GM12892 (cell line): ENCODE results near the gene APBB2.

ENCODE experiments used
- DNase-seq: peaks from one replicate; pipeline ENCODE4 v3.0.0; 2011; ENCODE audit not compliant: insufficient read length
- FAIRE-seq: peaks from 2 replicates; lab custom pipeline; 2011; peaks lifted over from hg19 to GRCh38; lab: Jason Lieb, UNC
- POLR2A ChIP-seq: IDR thresholded peaks from 2 replicates; pipeline ENCODE4 v1.6.1; 2011; ENCODE audit warnings: low read depth, low read length, control low read depth
- POLR2AphosphoS5 ChIP-seq: IDR thresholded peaks from 2 replicates; pipeline ENCODE4 v1.6.1; 2011; ENCODE audit warnings: low read depth, low read length, control low read depth
- TAF1 ChIP-seq: IDR thresholded peaks from 2 replicates; pipeline ENCODE4 v1.6.1; 2011; ENCODE audit warnings: low read depth, mild to moderate bottlenecking, control low read depth, low read length, borderline replicate concordance

The APBB2 gene

GRCh38 chr4:40840255-40840984 lies 373.9 kb downstream of the APBB2 start:
- DNase-seq = no peak
- peak; percentile 44 for FAIRE-seq
- TF ChIP-seq TAF1 = no peak
- TF ChIP-seq POLR2A = no peak
- no peak for TF ChIP-seq POLR2AphosphoS5

DNA sequence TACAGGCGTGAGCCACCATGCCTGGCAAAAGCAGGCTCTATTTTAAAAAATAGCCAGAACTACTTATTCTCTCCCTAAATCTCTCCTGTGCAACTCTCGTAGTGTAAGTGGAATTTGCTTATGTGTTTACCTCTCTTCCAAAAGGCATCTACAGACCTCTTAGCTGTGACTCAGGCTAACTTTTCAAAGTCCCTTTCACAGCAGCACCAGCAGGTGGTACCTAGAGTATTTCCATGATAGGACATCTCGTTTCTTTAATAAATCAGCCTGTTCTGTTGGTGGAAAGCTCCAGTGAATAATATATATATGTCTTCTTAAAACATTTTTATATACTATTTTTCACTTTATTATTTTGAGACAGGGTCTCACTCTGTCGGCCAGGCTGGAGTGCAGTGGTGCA lies 375.6 kb downstream of the APBB2 start:
- no peak for TF ChIP-seq POLR2A
- TF ChIP-seq POLR2AphosphoS5 = no peak
- no peak for TF ChIP-seq TAF1
- no peak for DNase-seq
- FAIRE-seq = no peak

- TF ChIP-seq POLR2A (no peak), POLR2AphosphoS5 (no peak), TAF1 (no peak)
- FAIRE-seq (peak; percentile 36), DNase-seq (no peak)
These were observed 377.1 kb downstream of the APBB2 start for GRCh38 chr4:40837094-40837870.

DNA sequence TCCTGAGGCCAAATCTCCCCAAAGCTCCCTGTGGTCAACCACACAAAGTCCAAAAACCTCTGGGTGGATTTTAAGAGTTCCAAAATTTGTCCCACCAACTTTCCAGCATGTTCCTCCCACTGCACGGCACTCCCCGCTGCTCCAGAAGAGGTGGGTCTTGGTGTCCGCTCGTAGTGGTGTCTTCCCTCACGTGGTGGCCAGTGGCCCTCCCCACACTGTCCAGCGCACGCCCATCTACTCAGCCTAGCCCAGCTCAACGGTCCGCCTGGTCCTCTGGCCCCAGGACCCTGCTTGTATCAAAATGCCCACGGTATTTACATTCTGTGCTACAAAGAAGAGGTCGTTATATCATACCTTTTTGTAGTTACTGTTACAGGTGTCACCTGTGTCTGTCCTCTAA lies 381.1 kb downstream of the APBB2 start:
- TF ChIP-seq POLR2A (no peak), TAF1 (no peak), POLR2AphosphoS5 (no peak)
- FAIRE-seq (no peak), DNase-seq (no peak)

DNA sequence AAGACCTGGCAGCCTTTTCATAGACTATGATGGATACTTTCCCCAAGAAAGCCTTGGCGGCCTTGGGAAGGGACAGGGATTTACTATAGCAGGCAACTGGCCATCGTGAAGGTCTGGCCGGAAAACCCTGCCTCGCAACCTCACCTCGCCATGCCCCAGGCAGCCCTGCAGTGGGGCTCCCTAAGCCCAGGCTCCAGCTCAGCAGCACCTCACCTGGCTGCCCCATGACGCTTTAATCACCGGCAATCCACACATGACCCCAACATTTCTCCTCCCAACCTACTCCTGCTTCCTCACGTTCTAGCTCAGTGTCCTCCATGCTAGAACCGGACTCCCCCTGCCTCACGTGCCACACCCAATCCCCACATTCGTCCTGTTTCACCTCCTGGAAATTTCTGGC lies 382.2 kb downstream of the APBB2 start:
- TF ChIP-seq TAF1 = no peak
- TF ChIP-seq POLR2AphosphoS5 = no peak
- TF ChIP-seq POLR2A = no peak

DNA sequence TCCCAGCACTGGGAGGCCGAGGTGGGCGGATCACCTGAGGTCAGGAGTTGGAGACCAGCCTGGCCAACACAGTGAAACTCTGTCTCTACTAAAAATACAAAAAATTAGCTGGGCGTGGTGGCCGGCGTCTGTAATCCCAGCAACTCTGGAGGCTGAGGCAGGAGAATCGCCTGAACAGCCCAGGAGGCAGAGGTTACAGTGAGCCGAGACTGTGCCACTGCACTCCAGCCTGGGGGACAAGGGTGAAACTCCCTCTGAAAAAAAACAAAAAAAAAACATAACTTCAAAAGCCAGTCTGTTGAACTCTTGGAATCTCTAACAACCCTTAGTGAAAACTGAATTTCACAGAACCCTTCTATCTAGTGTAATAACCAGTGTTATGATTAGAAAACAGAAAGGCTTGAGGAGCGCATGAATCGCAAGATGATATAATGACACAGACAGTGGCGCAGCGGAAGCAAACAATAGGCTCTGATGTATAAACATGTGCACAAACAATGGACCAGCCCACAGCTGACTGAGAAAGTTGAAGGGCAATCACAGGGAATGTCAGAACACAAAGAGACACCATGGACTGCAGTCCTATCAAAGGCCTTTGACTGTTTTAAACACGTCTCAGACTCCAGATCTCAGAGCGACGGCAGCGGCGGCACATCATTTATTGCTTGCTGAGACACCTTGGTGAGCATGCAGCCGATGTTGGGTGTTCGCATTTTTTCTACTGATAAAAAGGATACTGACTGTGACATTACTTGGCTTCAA lies 383.0 kb downstream of the APBB2 start:
- TF ChIP-seq POLR2AphosphoS5 (no peak), POLR2A (no peak), TAF1 (no peak)
- DNase-seq (no peak), FAIRE-seq (no peak)

More for the DNA sequence above, 382.2 kb downstream of the APBB2 start:
- DNase-seq (no peak), FAIRE-seq (no peak)

- DNase-seq (no peak), FAIRE-seq (no peak)
- TF ChIP-seq POLR2A (no peak), TAF1 (no peak), POLR2AphosphoS5 (no peak)
These were observed 384.8 kb downstream of the APBB2 start for GRCh38 chr4:40829586-40829985.

- no peak for DNase-seq
- FAIRE-seq = no peak
- TF ChIP-seq POLR2A (no peak), POLR2AphosphoS5 (no peak), TAF1 (no peak)
These were observed 385.7 kb downstream of the APBB2 start for GRCh38 chr4:40828661-40829060.

DNA sequence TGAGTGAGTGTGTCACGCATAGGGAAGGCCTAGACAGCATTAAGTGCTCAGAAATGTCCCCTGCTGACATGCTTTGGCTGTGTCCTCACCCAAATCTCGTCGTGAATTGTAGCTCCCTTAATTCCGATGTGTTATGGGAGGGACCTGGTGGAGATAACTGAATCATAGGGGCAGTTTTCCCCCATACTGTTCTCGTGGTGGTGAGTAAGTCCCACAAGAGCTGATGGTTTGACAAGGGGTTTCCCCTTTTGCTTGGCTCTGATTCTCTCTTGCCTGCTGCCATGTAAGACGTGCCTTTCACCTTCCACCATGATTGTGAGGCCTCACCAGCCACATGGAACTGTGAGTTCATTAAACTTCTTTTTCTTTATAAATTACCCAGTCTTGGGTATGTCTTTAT lies 386.6 kb downstream of the APBB2 start:
- no peak for TF ChIP-seq POLR2AphosphoS5
- TF ChIP-seq POLR2A = no peak
- TF ChIP-seq TAF1 = no peak
- DNase-seq (no peak), FAIRE-seq (no peak)

GRCh38 chr4:40826821-40827220 lies 387.5 kb downstream of the APBB2 start:
- TF ChIP-seq POLR2AphosphoS5 (no peak), POLR2A (no peak), TAF1 (no peak)
- no peak for FAIRE-seq
- no peak for DNase-seq

- TF ChIP-seq POLR2AphosphoS5 (no peak), TAF1 (no peak), POLR2A (no peak)
- FAIRE-seq (peak; percentile 54), DNase-seq (no peak)
These were observed 389.1 kb downstream of the APBB2 start for GRCh38 chr4:40825014-40825838.
